Mammary epithelial cell (primary cell): Measurements from ENCODE around the gene SLBP.

ENCODE experiments used
- CTCF ChIP-seq, 2 donors: IDR thresholded peaks in 1 of 2; conservative IDR thresholded peaks in 1 of 2; 2 replicates each; pipeline ENCODE4 v1.5.1; 2011 to 2012; ENCODE audit warnings: inconsistent platforms in 2 of 2, low read length in 2 of 2, mild to moderate bottlenecking in 2 of 2, control low read depth in 1 of 2, low read depth in 1 of 2; ENCODE audit not compliant: insufficient read depth in 1 of 2; ENCODE audit errors: extremely low read depth in 1 of 2
- EZH2 ChIP-seq: IDR thresholded peaks from 2 replicates; pipeline ENCODE4 v1.6.1; 2012; ENCODE audit warnings: low read length, inconsistent platforms, borderline replicate concordance

- no peak for TF ChIP-seq CTCF (conservative IDR thresholded peaks at IDR 0.05 in 1 of 2, IDR thresholded peaks at IDR 0.05 in 1 of 2; ENCODE audit: extremely low read depth in 1 of 2, insufficient read depth in 1 of 2, low read depth in 1 of 2, low read length in 2 of 2)
- TF ChIP-seq EZH2 = no peak
Observed at GRCh38 chr4:1721666-1722550, 9.8 kb upstream of the SLBP start.
